RCC 7860 (cell line): Measurements from ENCODE around the gene C19orf12.

Source experiments
- DNase-seq: peaks from one replicate; pipeline ENCODE4 v3.0.0-alpha.2; 2015; ENCODE audit warnings: low spot score
- FAIRE-seq: peaks from 2 replicates; lab custom pipeline; 2012; peaks lifted over from hg19 to GRCh38; lab: Jason Lieb, UNC

Gene C19orf12

GRCh38 chr19:29665215-29665825, 49.7 kb downstream of the C19orf12 start, which contains the start of gene PLEKHF1:
Gene PLEKHF1, plus strand, starts transcription at chr19:29665461. Its CDS starts 8,379 bp downstream, at chr19:29673840.
- FAIRE-seq = no peak
- peak; percentile 42 for DNase-seq

- no peak for FAIRE-seq
- DNase-seq = no peak
Measured at GRCh38 chr19:29664753-29665214, 50.3 kb downstream of the C19orf12 start.

- FAIRE-seq (no peak), DNase-seq (no peak)
Measured at GRCh38 chr19:29663861-29664752, 51.0 kb downstream of the C19orf12 start.

- FAIRE-seq (peak; percentile 83), DNase-seq (peak; percentile 68)
Measured at GRCh38 chr19:29662604-29663404, 52.3 kb downstream of the C19orf12 start.

GRCh38 chr19:29662278-29662603, 52.8 kb downstream of the C19orf12 start:
- DNase-seq (no peak), FAIRE-seq (no peak)

- FAIRE-seq (no peak), DNase-seq (no peak)
Measured at GRCh38 chr19:29660835-29661234, 54.2 kb downstream of the C19orf12 start.

- DNase-seq = no peak
- FAIRE-seq = no peak
Measured at GRCh38 chr19:29658221-29658991, 56.7 kb downstream of the C19orf12 start.

- DNase-seq (no peak), FAIRE-seq (no peak)
Measured at GRCh38 chr19:29655648-29656335, 59.3 kb downstream of the C19orf12 start.

- no peak for DNase-seq
- FAIRE-seq = no peak
Measured at GRCh38 chr19:29653398-29653797, 61.7 kb downstream of the C19orf12 start.

- FAIRE-seq (no peak), DNase-seq (no peak)
Measured at GRCh38 chr19:29651622-29652394, 63.3 kb downstream of the C19orf12 start.

GRCh38 chr19:29650772-29651387, 64.2 kb downstream of the C19orf12 start:
- DNase-seq (no peak), FAIRE-seq (no peak)
